K562 (cell line): ENCODE measurements around the gene MYADM. TPM values are rescaled to one million over a fixed set of nuclear protein-coding genes. Genes with fewer than 3 reads are reported as not detected.

Experiments
- HOMEZ ChIP-seq: fragments of 250-450 bp; sonication (Bioruptor Pico); IDR thresholded peaks from 2 replicates; pipeline ENCODE4 v1.4.0; 2020; ENCODE audit warnings: mild to moderate bottlenecking, moderate library complexity
- RNF2 ChIP-seq: sonication (generic); IDR thresholded peaks from 2 replicates; pipeline ENCODE4 v1.6.1; 2016
- ZBTB11 ChIP-seq, 3 experiments: fragments of 200-800 bp in 1 of 3; fragments of 250-450 bp in 1 of 3; fragments of 450-650 bp in 1 of 3; sonication (Bioruptor Pico) in 1 of 3; sonication (Bioruptor generic) in 1 of 3; formaldehyde crosslinking in 1 of 3; IDR thresholded peaks; 2 replicates each; pipeline versions ENCODE4 v1.6.1 to v1.8.0; 2016 to 2022; ENCODE audit warnings: mild to moderate bottlenecking in 2 of 3, missing genetic modification characterization in 2 of 3, missing compliant biosample characterization in 1 of 3, moderate library complexity in 1 of 3
- ZNF280B ChIP-seq: fragments of 250-450 bp; sonication (Bioruptor Pico); IDR thresholded peaks from 2 replicates; pipeline ENCODE4 v1.5.1; 2021; ENCODE audit warnings: mild to moderate bottlenecking
- ZNF766 ChIP-seq: fragments of 200-800 bp; sonication (Bioruptor generic); conservative IDR thresholded peaks from 2 replicates; pipeline ENCODE4 v1.6.1; 2016; ENCODE audit warnings: missing genetic modification characterization, missing compliant biosample characterization
- polyA plus RNA-seq, 8 experiments: library from polyadenylated mRNA; depleted of rRNA in 4 of 8; stranded (reverse) in 5 of 8; unstranded in 3 of 8; fragments of >200 nt; fragmentation: Nextera tagmentation in 2 of 8; fragmentation: Illumina TruSeq in 1 of 8; extraction: Ambion mirVana in 2 of 8; extraction: Trizol in 1 of 8; gene quantifications; 2 replicates each; pipeline versions ENCODE4 v1.2.1 to v1.2.3, GENCODE V29; 2011 to 2014; ENCODE audit warnings: inconsistent platforms in 1 of 8, missing spikeins in 1 of 8
- total RNA-seq, 7 experiments: library from RNA; depleted of rRNA in 6 of 7; stranded (reverse); fragments of >200 nt in 6 of 7; fragmentation: Illumina TruSeq in 2 of 7; extraction: Trizol in 2 of 7; gene quantifications; 2 replicates each; pipeline versions ENCODE4 v1.2.1 to v1.2.3, GENCODE V29; 2011 to 2021; ENCODE audit warnings: low replicate concordance in 1 of 7

MYADM gene
- total and polyA plus RNA-seq, 9 of the 15 experiments (the other 6 are each of a cell fraction or from before 2014, with no cell fraction given) = 4.5 to 70.3 (median 14.4) TPM

- no peak for TF ChIP-seq ZNF280B
- TF ChIP-seq ZBTB11 (CRISPR knock-in tag; IDR thresholded peaks at IDR 0.05) = no peak
- no peak for TF ChIP-seq HOMEZ (CRISPR knock-in tag)
- no peak for TF ChIP-seq RNF2
- no peak for TF ChIP-seq ZNF766
Observed at GRCh38 chr19:53897459-53897858, 29.8 kb downstream of the MYADM start (continued).
